ENCODE results near the gene SAT1. TPM values are rescaled to one million over a fixed set of nuclear protein-coding genes. Genes with fewer than 3 reads are reported as not detected.

SAT1 gene
- total RNA-seq, 1 experiment from 2014 or later: 26.0 TPM

Small RNA genes within 50 kb of the gene (small RNA-seq; reads per million reads assigned to genes)
- not detected for gene RF00019

Other genes starting within 250 kb of the SAT1 start
- 113 and 158 TPM in 2 replicates for gene PRDX4, start 115.7 kb upstream of the SAT1 start, total RNA-seq (2014; rRNA removed; shearing (Covaris generic))
- gene ACOT9, start 39.9 kb upstream of the SAT1 start, total RNA-seq (2014; rRNA removed; shearing (Covaris generic)): 44.6 and 48.1 TPM in 2 replicates
- gene APOO, start 124.8 kb downstream of the SAT1 start, total RNA-seq (2014; rRNA removed; shearing (Covaris generic)): 20.7 and 27.7 TPM in 2 replicates
- gene CXorf58, start 124.8 kb downstream of the SAT1 start, total RNA-seq (2014; rRNA removed; shearing (Covaris generic)): 0.07 TPM in 1 of 2 replicates, not detected in the other
- 8.4 and 8.5 TPM in 2 replicates for gene KLHL15, start 244.0 kb downstream of the SAT1 start, total RNA-seq (2014; rRNA removed; shearing (Covaris generic))